ENCODE results near the gene PLEKHG4. TPM values are rescaled to one million over a fixed set of nuclear protein-coding genes. Genes with fewer than 3 reads are reported as not detected.

Gene PLEKHG4
- total RNA-seq, 2 experiments from 2014 or later, result 13.1 to 14.0 TPM

GRCh38 chr16:67235816-67236562, 43.3 kb upstream of the PLEKHG4 start:
- ChIA-PET CTCF (interaction anchor here (1.4 to 1.8 kb wide), 2 partner anchors 9 kb away, joined by 4 to 5 read pairs; partner anchors contain the start of gene TMEM208), POLR2A (interaction anchor here (0.6 to 2.1 kb wide), 4 partner anchors 9 to 44 kb away, joined by 3 to 11 read pairs (median 5); partner anchors contain the start of genes E2F4, FHOD1 and TMEM208)
- TF ChIP-seq CTCF (IDR thresholded peaks at IDR 0.05), result no peak
- ATAC-seq (ENCODE audit: poor library complexity) (peak; percentile 75), DNase-seq (peak in 11 of 14 experiments; percentile 20 to 87 (median 51))
- peak overlapping the region; percentile 62 for H3K4me3 Mint-ChIP-seq
- Histone ChIP-seq H3K27ac (ENCODE audit: low read depth in 1 of 2, low read length in 2 of 2) (peak overlapping the region in 1 of 2 donors; percentile 55), H3K4me1 (ENCODE audit: insufficient read depth, low read length) (peaks cover 29% of the 10 kb centered on the region), H3K4me3 (ENCODE audit: low read length) (peak overlapping the region; percentile 26), H3K36me3 (ENCODE audit: insufficient read depth, low read length) (peaks cover 65% of the 10 kb centered on the region), H3K27me3 (ENCODE audit: control insufficient read depth in 1 of 2, insufficient read depth in 2 of 2, low read length in 2 of 2) (no peaks in the 10 kb centered on the region), H3K9me3 (ENCODE audit: control insufficient read depth in 1 of 2, insufficient read depth in 1 of 2, low read length in 2 of 2) (no peaks in the 10 kb centered on the region)
- peaks cover 57% of the 10 kb centered on the region for H3K36me3 Mint-ChIP-seq (ENCODE audit: low read depth)
- peak overlapping the region; percentile 88 for H3K27ac Mint-ChIP-seq
- peaks cover 7% of the 10 kb centered on the region for H3K4me1 Mint-ChIP-seq (ENCODE audit: low read depth)
- intact Hi-C loops (cut with DNase I, micrococcal nuclease), result no loop called here
- no peaks in the 10 kb centered on the region for H3K27me3 Mint-ChIP-seq
- H3K9me3 Mint-ChIP-seq, result no peaks in the 10 kb centered on the region

- Mint-ChIP-seq H3K27me3 (no peaks in the 10 kb centered on the region), H3K4me1 (ENCODE audit: low read depth) (peaks cover 7% of the 10 kb centered on the region), H3K27ac (peak overlapping the region; percentile 88), H3K4me3 (peak overlapping the region; percentile 62), H3K9me3 (no peaks in the 10 kb centered on the region), H3K36me3 (ENCODE audit: low read depth) (peaks cover 49% of the 10 kb centered on the region)
- ATAC-seq (ENCODE audit: poor library complexity) (peak; percentile 89), DNase-seq (peak; percentile 29 to 88 (median 68))
- ChIA-PET CTCF (interaction anchor here (1.4 to 1.8 kb wide), 2 partner anchors 8 to 10 kb away, joined by 4 to 5 read pairs; partner anchors contain the start of gene TMEM208), POLR2A (interaction anchor here (1.2 to 2.1 kb wide), 2 partner anchors 10 to 11 kb away, joined by 7 to 11 read pairs; partner anchors contain the start of genes FHOD1 and TMEM208)
- Histone ChIP-seq H3K9me3 (ENCODE audit: control insufficient read depth in 1 of 2, insufficient read depth in 1 of 2, low read length in 2 of 2) (no peaks in the 10 kb centered on the region), H3K27ac (ENCODE audit: low read depth in 1 of 2, low read length in 2 of 2) (peak overlapping the region in 1 of 2 donors; percentile 45), H3K4me3 (ENCODE audit: low read length) (peak overlapping the region; percentile 26), H3K36me3 (ENCODE audit: insufficient read depth, low read length) (peaks cover 57% of the 10 kb centered on the region), H3K27me3 (ENCODE audit: control insufficient read depth in 1 of 2, insufficient read depth in 2 of 2, low read length in 2 of 2) (no peaks in the 10 kb centered on the region), H3K4me1 (ENCODE audit: insufficient read depth, low read length) (peaks cover 32% of the 10 kb centered on the region)
- TF ChIP-seq CTCF (IDR thresholded peaks at IDR 0.05), result no peak
- intact Hi-C loops (cut with DNase I, micrococcal nuclease), result no loop called here
These were observed 42.6 kb upstream of the PLEKHG4 start for GRCh38 chr16:67236563-67237395.
